Thoracic aorta (tissue), 2 donors: ENCODE data around the gene PDZK1IP1. TPM values are rescaled to one million over a fixed set of nuclear protein-coding genes. Genes with fewer than 3 reads are reported as not detected.
"Not testable (repeated sequence)": the region's sequence is repeated elsewhere in the genome, so short reads cannot be mapped to it uniquely, and the experiment has no call there.

Source experiments
- ATAC-seq: fragments of 150-250 bp; one replicate; pipeline ENCODE4 v1.8.0; 2017; ENCODE audit warnings: low read depth; ENCODE audit not compliant: insufficient number of reproducible peaks, low FRiP score
- DNase-seq: peaks from one replicate; pipeline ENCODE4 v3.0.0-alpha.2; 2020; ENCODE audit warnings: low spot score
- H3K27ac ChIP-seq, 2 donors: fragments of 200-600 bp; sonication (generic); 1 replicate in 1 of 2; 2 replicates in 1 of 2; pipeline ENCODE4 v1.5.1; 2016; ENCODE audit warnings: mild to moderate bottlenecking in 2 of 2, moderate library complexity in 2 of 2
- H3K27me3 ChIP-seq: fragments of 200-600 bp; sonication (generic); replicated peaks from 2 replicates; pipeline ENCODE4 v1.6.0; 2016; ENCODE audit warnings: mild to moderate bottlenecking; ENCODE audit not compliant: insufficient read depth
- H3K36me3 ChIP-seq: fragments of 200-600 bp; sonication (generic); one replicate; pipeline ENCODE4 v1.5.1; 2016
- H3K4me1 ChIP-seq, 2 donors: fragments of 200-600 bp; sonication (generic); 1 replicate in 1 of 2; 2 replicates in 1 of 2; pipeline versions ENCODE4 v1.5.1 to v1.6.0; 2016; ENCODE audit warnings: low read depth in 2 of 2, mild to moderate bottlenecking in 1 of 2; ENCODE audit not compliant: control insufficient read depth in 1 of 2
- H3K4me3 ChIP-seq: fragments of 200-600 bp; sonication (generic); 2 replicates; pipeline ENCODE4 v1.5.1; 2016; ENCODE audit warnings: mild to moderate bottlenecking
- H3K9me3 ChIP-seq: fragments of 200-600 bp; sonication (generic); 2 replicates; pipeline ENCODE4 v1.5.1; 2016
- total RNA-seq, 2 donors: library from RNA; depleted of rRNA; stranded (reverse); fragments of >200 nt; gene quantifications; one replicate each; pipeline versions ENCODE4 v1.1.0 to v1.2.3, GENCODE V29; 2016
- TF ChIP-seq, protein P1 (sequence below): fragments of 200-600 bp; sonication (generic); IDR thresholded peaks from one replicate; pipeline ENCODE4 v1.5.1; 2019; ENCODE audit warnings: antibody characterized with exemption

PDZK1IP1 gene
- total RNA-seq, 2 donors from 2014 or later = not detected

- no peaks in the 10 kb centered on the region for H3K4me1 ChIP-seq
- DNase-seq (no peak), ATAC-seq (no peak)
- H3K4me3 ChIP-seq = no peak overlapping the region
- TF ChIP-seq, protein P1, sequence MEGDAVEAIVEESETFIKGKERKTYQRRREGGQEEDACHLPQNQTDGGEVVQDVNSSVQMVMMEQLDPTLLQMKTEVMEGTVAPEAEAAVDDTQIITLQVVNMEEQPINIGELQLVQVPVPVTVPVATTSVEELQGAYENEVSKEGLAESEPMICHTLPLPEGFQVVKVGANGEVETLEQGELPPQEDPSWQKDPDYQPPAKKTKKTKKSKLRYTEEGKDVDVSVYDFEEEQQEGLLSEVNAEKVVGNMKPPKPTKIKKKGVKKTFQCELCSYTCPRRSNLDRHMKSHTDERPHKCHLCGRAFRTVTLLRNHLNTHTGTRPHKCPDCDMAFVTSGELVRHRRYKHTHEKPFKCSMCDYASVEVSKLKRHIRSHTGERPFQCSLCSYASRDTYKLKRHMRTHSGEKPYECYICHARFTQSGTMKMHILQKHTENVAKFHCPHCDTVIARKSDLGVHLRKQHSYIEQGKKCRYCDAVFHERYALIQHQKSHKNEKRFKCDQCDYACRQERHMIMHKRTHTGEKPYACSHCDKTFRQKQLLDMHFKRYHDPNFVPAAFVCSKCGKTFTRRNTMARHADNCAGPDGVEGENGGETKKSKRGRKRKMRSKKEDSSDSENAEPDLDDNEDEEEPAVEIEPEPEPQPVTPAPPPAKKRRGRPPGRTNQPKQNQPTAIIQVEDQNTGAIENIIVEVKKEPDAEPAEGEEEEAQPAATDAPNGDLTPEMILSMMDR = no peak
- no peaks in the 10 kb centered on the region for H3K9me3 ChIP-seq
- H3K27me3 ChIP-seq = no peaks in the 10 kb centered on the region
- H3K27ac ChIP-seq = no peak overlapping the region
- H3K36me3 ChIP-seq = no peaks in the 10 kb centered on the region
Observed at GRCh38 chr1:47147047-47147785, 42.6 kb downstream of the PDZK1IP1 start.

GRCh38 chr1:47146495-47146894 lies 43.3 kb downstream of the PDZK1IP1 start:
- H3K36me3 ChIP-seq, H3K9me3 ChIP-seq, H3K27me3 ChIP-seq, DNase-seq, H3K4me1 ChIP-seq, H3K4me3 ChIP-seq, ATAC-seq, H3K27ac ChIP-seq: not testable (repeated sequence)

DNA sequence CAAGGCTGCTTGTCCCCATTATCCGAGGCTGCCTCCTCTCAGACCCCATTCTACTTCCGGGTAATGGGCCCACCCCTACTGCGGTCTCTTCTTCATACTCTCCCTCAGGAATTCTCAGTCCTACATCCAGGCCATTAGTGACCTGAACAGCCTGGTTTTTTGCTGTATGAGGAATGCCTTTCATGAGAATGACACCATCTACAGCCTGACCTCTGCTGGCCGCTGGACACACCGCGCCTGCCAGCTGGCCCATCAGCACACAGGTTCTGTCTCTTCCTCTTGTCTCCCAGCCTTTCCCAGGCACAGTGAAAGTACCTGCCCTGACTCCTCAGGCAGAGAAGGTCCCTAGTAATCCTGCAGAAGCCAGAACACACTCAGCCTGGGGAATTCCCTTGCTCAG lies 46.2 kb downstream of the PDZK1IP1 start:
- H3K27me3 ChIP-seq, H3K4me1 ChIP-seq, H3K4me3 ChIP-seq, H3K27ac ChIP-seq, ATAC-seq, H3K36me3 ChIP-seq, DNase-seq, H3K9me3 ChIP-seq: not testable (repeated sequence)

DNA sequence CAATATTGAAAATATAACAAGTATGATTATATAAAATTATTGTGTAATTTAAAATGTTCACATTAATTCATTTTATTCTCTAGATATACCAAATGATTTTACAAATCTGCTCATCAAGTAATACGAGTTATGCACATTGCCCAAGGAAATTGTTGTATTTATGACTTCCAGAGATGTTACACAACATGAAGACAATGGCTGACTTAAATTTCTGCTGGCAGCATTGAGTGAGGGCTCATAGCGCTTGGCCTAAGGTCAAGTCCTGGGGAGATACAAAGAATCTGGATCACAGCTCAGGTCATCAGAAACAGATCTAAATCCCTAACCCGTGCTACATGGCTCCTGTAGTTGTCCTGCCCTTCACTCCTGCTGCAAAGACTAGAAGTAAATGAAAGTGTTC lies 49.5 kb downstream of the PDZK1IP1 start:
- H3K27ac ChIP-seq, H3K4me1 ChIP-seq, H3K9me3 ChIP-seq, H3K4me3 ChIP-seq, H3K27me3 ChIP-seq, DNase-seq, H3K36me3 ChIP-seq, ATAC-seq: not testable (repeated sequence)

- TF ChIP-seq, protein P1 = no peak
- Histone ChIP-seq H3K4me1 (no peaks in the 10 kb centered on the region), H3K36me3 (no peaks in the 10 kb centered on the region), H3K4me3 (no peak overlapping the region), H3K27me3 (no peaks in the 10 kb centered on the region), H3K9me3 (no peaks in the 10 kb centered on the region), H3K27ac (no peak overlapping the region)
- no peak for ATAC-seq
- DNase-seq = no peak
Observed at GRCh38 chr1:47137925-47138615, 51.8 kb downstream of the PDZK1IP1 start.

DNA sequence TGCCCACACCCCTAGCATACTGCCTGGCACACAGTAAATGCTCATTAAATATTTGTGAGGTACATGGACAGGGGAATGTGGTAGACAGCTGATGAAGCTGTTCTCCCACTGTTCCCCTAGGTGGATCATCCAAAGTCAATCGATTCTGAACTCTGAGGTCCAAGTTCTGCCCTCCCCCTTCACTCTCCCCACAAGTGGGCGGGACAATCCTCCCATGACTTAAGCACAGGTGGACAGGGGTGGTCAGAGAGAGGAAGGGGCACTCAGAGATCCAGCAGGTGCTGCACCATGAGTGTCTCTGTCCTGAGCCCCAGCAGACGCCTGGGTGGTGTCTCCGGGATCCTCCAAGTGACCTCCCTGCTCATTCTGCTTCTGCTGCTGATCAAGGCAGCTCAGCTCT lies 52.6 kb downstream of the PDZK1IP1 start, which contains the start of gene CYP4A22:
TSS of gene CYP4A22 (plus strand) at position 244 of the 400 bp plus-strand sequence. CDS start at position 289, 45 bp downstream.
- no peak for ATAC-seq
- Histone ChIP-seq H3K27me3 (no peaks in the 10 kb centered on the region), H3K27ac (no peak within 1 kb of the TSS), H3K36me3 (no peaks in the 10 kb centered on the region), H3K9me3 (no peaks in the 10 kb centered on the region), H3K4me3 (no peak within 1 kb of the TSS), H3K4me1 (no peaks in the 10 kb centered on the region)
- TF ChIP-seq, protein P1 = no peak
- no peak for DNase-seq

Other genes with a start within 250 kb of the PDZK1IP1 start
- not detected for gene CYP4A11, start 248.6 kb downstream of the PDZK1IP1 start, total RNA-seq
- 10 to 100 TPM; 29.6 to 47.9 TPM for gene CYP4X1, start 166.4 kb downstream of the PDZK1IP1 start, total RNA-seq
- 1 to 10 TPM; 1.1 to 3.9 TPM for gene CYP4Z1, start 122.8 kb downstream of the PDZK1IP1 start, total RNA-seq
- not detected for gene CYP4A22, start 52.6 kb downstream of the PDZK1IP1 start, total RNA-seq
- gene TAL1, start 42.2 kb upstream of the PDZK1IP1 start, total RNA-seq = 1 to 10 TPM; 2.4 to 3.0 TPM
- 1 to 10 TPM; 1.1 to 2.2 TPM for gene STIL, start 124.1 kb upstream of the PDZK1IP1 start, total RNA-seq
- 100 to 1,000 TPM; 117 to 146 TPM for gene CMPK1, start 143.8 kb upstream of the PDZK1IP1 start, total RNA-seq
- gene FOXE3, start 226.2 kb upstream of the PDZK1IP1 start, total RNA-seq = under 1 TPM in 1 of 2 donors, not detected in 1; 0.28 TPM
- gene FOXD2, start 248.0 kb upstream of the PDZK1IP1 start, total RNA-seq = 1 to 10 TPM; 4.9 TPM